Dedifferentiated amniotic fluid mesenchymal stem cell (primary cell): ENCODE results near the gene MYF5.

Source experiments
- DNase-seq: peaks from one replicate; pipeline ENCODE4 v3.0.0-alpha.2; 2016; ENCODE audit errors: extremely low spot score

MYF5 gene

GRCh38 chr12:80707830-80708258 is 8.9 kb upstream of the MYF5 start:
- no peak for DNase-seq

DNA sequence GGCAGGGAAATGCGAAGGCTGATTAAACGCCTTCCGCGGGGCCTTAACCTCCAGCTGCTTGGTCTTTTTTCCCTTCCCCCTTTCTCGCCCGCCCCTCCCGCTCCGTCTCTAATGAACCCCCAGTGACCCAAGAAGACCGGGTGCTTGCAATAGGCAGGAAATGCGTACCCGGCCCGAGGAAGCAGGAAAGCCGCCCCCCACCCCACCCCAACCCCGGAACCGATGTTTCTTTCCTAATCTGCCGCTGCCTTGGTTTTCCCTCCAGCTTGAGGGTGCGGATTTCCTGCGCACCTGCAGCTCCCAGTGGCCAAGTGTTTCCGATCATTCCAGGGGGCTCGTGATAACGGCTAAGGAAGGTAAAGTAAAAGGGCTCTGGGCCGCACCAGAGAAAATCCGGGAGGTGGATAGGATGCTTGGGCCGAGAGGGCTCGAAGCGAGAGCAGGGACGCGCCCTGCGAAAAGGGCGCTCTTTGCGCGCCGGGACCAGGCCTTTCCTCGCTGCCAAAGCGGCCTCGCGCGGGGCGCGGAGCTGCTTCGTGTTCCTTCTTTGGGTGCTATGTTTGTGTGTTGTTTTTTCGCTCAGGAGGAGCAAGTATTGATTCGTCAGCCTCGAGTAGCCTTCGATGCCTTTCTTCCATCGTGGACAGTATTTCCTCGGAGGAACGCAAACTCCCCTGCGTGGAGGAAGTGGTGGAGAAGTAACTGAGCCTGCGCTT is 8.3 kb upstream of the MYF5 start:
- DNase-seq, result no peak

DNA sequence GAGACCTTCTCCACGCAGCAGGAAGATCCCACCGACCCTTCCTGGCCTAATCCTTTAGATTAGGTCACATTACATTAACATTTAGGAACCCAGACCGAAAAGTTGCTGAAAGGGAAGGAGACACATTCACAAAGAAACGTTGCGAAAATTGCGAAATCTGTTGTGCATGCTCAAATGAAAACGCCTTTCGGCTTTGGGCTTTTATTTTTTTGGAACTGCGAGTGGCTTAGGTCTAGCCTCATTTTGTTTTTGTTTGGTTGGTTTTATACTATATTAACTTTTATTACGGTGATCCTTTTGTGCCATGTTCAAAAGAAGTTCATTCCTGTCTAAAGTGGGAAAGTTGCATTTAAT is 7.8 kb upstream of the MYF5 start:
- DNase-seq, result no peak

DNA sequence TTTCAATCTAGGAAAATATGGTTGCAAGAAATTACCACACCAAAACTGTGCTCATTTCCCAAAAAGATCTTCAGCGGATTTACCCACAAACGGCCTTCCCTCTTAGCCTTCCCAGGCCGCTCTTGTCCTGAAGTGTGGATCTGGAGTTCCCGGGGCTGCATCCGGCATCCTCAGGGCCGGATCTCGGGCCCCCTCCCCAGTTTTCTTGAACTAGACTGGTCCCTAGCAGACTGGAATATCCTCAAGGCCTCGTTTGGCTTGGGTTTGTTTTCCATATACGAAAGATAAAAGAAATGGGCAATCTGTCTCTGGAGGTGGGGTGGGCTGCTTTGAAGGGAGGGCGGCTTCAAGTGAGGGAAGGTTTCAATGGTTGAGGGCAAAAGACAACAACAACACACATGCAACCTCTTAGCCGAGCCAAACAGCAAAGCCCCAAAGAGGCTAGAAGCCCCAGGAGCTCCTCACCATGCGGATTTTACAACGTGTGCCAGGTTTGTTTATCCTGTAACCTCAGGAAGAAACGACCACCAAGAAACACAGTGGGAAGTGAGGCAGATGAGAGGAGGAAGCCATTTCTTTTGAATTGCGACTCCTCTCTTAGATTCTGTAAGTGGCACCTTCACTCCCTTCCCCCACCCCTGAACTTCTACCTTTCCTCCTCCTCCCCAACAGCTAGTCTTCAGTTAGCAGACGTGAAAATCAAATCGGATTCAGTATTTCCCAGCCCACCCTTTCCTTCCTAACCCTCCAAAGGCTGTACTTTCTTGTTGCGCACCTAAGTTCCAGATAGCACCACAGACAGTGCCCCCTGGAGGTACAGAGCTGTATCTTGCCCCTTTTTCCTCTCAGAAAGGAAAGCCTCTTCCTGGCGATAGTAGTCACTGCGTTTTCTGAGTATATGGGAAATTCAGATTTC is 6.6 kb upstream of the MYF5 start:
- no peak for DNase-seq

DNA sequence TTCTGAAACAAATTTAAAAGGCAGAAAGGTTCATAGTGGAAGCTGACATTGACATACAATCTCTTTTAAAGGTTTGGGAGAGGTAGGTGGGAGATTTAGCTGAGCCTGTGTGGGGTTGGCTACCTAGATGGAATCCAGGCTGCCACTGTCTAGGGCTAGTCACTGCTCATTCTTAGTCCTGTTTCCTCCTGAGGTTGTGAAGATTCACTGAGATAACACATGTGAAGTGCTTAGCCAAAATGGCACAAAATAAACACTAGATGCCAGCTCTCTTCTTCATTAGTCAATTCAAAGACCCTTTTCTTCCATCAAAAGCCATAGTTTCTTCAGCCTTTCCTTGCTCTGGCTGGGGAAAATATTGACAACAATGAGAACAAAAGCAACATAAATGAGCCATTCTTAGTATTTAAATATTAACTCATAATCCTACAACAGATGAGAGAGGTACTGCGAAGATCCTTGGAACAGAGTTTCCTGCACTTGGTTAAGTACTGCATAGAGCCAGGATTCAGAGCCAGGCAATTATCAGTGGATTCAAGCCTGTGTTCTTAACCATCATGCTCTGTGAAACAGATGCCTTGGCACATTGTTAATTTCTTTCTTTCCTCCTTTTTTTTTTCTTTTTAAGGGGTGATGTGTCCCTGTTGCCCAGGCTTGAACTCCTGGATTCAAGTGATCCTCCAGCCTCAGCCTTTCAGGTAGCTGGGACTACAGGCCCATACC is 5.8 kb upstream of the MYF5 start:
- DNase-seq, result no peak

GRCh38 chr12:80711866-80712265 is 4.8 kb upstream of the MYF5 start:
- no peak for DNase-seq

GRCh38 chr12:80712866-80713265 is 3.8 kb upstream of the MYF5 start:
- no peak for DNase-seq

DNA sequence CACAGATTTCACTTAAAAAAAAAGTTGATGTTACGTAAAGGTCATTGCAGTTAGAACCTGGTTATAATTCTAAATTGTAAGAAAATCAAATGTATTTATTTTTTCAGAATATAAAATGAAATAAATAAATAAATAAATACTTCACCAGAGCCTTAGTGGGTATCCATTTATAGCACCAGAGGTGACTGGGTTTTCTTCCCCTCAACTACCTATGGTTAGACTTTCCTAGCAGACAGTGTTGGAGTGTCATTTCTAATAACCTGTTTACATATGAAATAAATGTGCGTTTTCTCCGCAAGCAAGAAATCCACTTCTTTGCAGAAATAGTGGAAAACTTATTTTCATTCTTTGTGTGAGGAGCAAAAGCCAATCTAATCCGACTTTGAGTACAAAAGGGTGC is 3.3 kb upstream of the MYF5 start:
- no peak for DNase-seq

DNA sequence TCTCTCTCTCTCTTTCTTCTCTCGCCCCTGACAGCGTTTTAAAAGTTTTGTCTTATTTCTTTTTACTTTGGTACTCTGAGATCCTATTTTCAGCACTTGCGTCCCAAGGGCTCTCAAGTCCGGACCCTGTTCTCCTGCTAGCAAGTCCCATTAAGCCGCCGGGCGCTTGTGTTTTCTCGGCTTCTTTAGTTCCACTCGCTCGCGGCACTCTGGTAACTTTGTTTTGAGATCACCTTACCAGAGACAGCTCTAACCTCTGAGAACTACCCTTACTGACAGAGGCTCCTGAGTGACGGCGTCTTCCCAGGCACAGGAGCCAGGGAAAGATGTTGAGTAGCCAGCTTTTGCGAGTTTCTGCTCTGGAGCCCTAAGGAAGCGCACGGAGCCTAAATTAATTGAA is 2.7 kb upstream of the MYF5 start:
- DNase-seq, result no peak

- no peak for DNase-seq
These were observed 1.9 kb upstream of the MYF5 start for GRCh38 chr12:80714846-80715245.

DNA sequence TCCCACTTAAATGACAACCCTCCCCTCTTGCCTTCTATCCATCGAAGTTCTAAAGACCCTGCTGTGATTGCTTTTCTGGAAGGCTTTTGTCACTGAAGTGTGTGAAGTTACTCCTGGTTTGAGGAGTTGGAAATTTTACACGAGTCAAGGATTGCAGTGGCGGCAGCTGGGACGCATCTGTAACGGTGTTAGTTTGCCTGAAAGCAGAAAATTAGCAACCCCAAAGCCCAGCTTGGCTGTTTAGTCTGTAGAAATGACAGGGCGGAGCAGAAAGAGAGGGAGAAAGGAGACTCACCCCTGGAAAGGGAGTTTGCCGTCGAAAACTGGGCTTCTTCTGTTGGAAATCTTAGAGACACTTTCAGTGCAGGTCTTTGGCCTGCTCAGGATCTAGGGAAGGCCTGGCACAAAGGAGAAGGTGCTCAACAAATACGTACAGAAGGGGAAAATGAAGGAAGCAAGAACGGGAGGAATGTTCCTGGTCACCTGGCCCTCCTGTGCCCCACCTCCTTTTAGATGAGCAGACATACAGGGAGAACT is 931 bp upstream of the MYF5 start:
- DNase-seq, result no peak

GRCh38 chr12:80717856-80718255 is 1.1 kb downstream of the MYF5 start:
- DNase-seq, result no peak

DNA sequence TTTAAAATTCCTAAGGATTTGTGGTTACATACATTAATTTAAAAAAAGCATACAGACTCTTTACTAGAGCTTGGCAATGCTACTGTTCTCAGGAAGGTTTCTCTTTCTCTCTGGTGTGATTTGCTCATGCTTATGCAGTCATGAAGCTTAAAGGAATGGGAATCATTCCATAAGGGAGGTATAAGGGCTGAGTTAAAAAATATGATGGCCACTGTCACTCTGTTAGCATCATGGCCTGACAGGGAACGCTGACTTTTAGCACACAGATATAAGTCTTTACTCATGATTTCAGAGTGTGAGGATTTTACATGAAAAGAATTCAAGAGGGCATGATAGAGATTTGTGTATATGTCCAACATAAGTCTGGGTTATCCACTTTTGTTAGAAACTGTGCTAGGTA is 3.8 kb downstream of the MYF5 start:
- DNase-seq, result no peak

GRCh38 chr12:80721326-80721725 is 4.6 kb downstream of the MYF5 start:
- DNase-seq, result no peak

- no peak for DNase-seq
These were observed 29.3 kb downstream of the MYF5 start for GRCh38 chr12:80745851-80746505.

GRCh38 chr12:80747800-80748199 is 31.1 kb downstream of the MYF5 start:
- DNase-seq, result no peak

DNA sequence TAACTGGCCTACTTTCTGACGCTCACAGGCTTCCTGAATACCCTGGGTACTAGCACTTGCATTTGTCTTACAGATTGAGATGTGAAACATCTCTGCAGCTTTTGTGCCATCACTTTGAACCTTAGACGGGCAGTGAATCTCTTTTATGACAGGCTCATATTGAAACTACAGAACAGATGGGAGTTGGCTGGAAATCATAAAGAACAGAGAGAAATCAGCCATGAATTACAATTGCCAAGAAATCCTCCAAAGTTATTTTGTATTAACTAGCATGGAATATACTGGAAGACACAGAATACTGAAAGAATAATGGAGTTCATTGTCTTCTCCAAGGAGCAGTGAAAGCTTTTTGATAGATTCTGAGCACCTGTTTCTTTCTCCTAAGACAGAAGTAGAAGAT is 32.7 kb downstream of the MYF5 start:
- DNase-seq, result no peak

DNA sequence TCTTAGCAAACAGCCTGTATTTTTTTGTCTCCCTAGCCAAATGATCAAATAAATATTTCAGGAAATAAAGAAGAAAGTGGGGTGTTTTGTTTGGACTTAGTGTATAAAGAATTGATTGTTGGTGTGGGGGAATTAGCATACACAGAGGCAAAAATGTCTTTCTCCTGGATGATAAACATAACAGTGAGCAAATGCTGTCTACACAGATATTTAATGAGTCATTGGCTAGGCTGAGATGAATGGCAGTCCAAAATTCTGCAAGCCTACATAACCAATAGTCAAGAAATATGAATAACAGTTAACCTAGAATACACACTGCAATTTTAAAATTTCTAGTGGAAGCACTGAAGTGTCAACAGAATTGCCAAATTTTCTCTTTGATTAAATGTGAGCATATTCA is 35.8 kb downstream of the MYF5 start:
- no peak for DNase-seq

- no peak for DNase-seq
These were observed 37.6 kb downstream of the MYF5 start for GRCh38 chr12:80754274-80754673.

- DNase-seq, result no peak
These were observed 40.2 kb downstream of the MYF5 start for GRCh38 chr12:80756875-80757274.

GRCh38 chr12:80761838-80762237 is 45.1 kb downstream of the MYF5 start:
- DNase-seq, result no peak

DNA sequence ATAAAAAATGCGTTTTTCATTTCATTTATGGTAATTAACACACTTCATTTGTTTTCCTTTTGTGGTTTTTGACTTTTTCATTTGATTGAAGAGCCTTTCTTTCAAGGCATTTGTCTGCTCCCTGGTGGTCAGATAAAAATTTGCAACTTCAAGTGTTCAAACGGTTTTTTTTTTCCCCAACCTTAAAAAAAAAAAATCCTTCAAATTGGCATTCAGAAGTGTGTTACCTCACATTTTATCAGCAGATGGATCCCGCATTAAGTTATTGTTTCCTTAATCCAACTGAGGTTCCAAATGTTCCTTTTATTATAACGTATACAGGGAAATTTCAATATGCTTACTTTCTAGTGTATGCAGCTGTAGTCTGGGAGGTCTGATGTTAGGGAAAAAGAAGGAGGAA is 47.2 kb downstream of the MYF5 start:
- peak; percentile 62 for DNase-seq
